ENCODE results near the gene ZFAND3.

- TF ChIP-seq CTCF (IDR thresholded peaks at IDR 0.05; ENCODE audit: insufficient read depth, low read depth, low read length) (no peak), EZH2 (IDR thresholded peaks at IDR 0.05; ENCODE audit: insufficient read depth, low read length) (no peak)
Measured at GRCh38 chr6:38164131-38164481, 344.6 kb downstream of the ZFAND3 start.

All from astrocyte (in vitro differentiated cells and primary cell).